Esophagus muscularis mucosa (tissue), 4 donors: ENCODE measurements around the gene DNLZ. TPM values are rescaled to one million over a fixed set of nuclear protein-coding genes. Genes with fewer than 3 reads are reported as not detected.

Experiments
- DNase-seq: peaks from one replicate; pipeline ENCODE4 v3.0.0-alpha.2; 2017; ENCODE audit errors: extremely low spot score
- H3K27ac ChIP-seq, 4 donors: fragments of 200-600 bp; sonication (generic); replicated peaks in 1 of 4; 1 replicate in 3 of 4; 2 replicates in 1 of 4; pipeline ENCODE4 v1.5.1; 2016 to 2019; ENCODE audit warnings: mild to moderate bottlenecking in 1 of 4
- H3K27me3 ChIP-seq, 4 donors: fragments of 200-600 bp; sonication (generic); one replicate each; pipeline versions ENCODE4 v1.5.1 to v1.6.0; 2016 to 2019
- H3K36me3 ChIP-seq, 4 donors: fragments of 200-600 bp; sonication (generic); one replicate each; pipeline ENCODE4 v1.5.1; 2016 to 2019
- H3K4me1 ChIP-seq, 4 donors: fragments of 200-600 bp; sonication (generic); one replicate each; pipeline ENCODE4 v1.5.1; 2016 to 2019
- H3K4me3 ChIP-seq, 4 donors: fragments of 200-600 bp; sonication (generic); 1 replicate in 2 of 4; 2 replicates in 2 of 4; pipeline ENCODE4 v1.5.1; 2016 to 2019; ENCODE audit warnings: mild to moderate bottlenecking in 4 of 4, moderate library complexity in 1 of 4
- H3K9me3 ChIP-seq, 4 donors: fragments of 200-600 bp; sonication (generic); 1 replicate in 3 of 4; 2 replicates in 1 of 4; pipeline ENCODE4 v1.5.1; 2016 to 2019
- EP300 ChIP-seq: sonication (generic); formaldehyde crosslinking; IDR thresholded peaks from one replicate; pipeline ENCODE4 v1.6.1; 2017; ENCODE audit warnings: antibody characterized with exemption
- POLR2A ChIP-seq: fragments of 450-650 bp; IDR thresholded peaks from one replicate; pipeline ENCODE4 v1.6.1; 2017; ENCODE audit warnings: antibody characterized with exemption, moderate library complexity, mild to moderate bottlenecking, low read depth
- POLR2AphosphoS5 ChIP-seq, 2 donors: sonication (generic); formaldehyde crosslinking; IDR thresholded peaks; one replicate each; pipeline ENCODE4 v1.6.1; 2017; ENCODE audit warnings: antibody characterized with exemption in 2 of 2
- WGBS: methylation state at CpG from one replicate; pipeline ENCODE4 v1.1.5; 2018; 5-methylcytosine and 5-hydroxymethylcytosine counted together
- intact Hi-C: fragments of 100-400 bp; cut with DNase I; formaldehyde crosslinking; loops from one replicate; pipeline ENCODE4 v1.15.1; 2023
- total RNA-seq, 4 donors: library from RNA; depleted of rRNA; stranded (reverse); fragments of >200 nt; gene quantifications; one replicate each; pipeline versions ENCODE4 v1.1.0 to v1.2.1, GENCODE V29; 2016
- TF ChIP-seq, protein P1 (sequence below), 3 experiments: fragments of 200-600 bp in 2 of 3; fragments of 450-650 bp in 1 of 3; sonication (generic) in 2 of 3; IDR thresholded peaks; one replicate each; pipeline ENCODE4 v1.5.1; 2017 to 2019; ENCODE audit warnings: antibody characterized with exemption in 3 of 3, mild to moderate bottlenecking in 2 of 3, moderate library complexity in 1 of 3

DNLZ gene
- total RNA-seq, 4 donors from 2014 or later: 29.5 to 41.3 (median 35.8) TPM

DNA sequence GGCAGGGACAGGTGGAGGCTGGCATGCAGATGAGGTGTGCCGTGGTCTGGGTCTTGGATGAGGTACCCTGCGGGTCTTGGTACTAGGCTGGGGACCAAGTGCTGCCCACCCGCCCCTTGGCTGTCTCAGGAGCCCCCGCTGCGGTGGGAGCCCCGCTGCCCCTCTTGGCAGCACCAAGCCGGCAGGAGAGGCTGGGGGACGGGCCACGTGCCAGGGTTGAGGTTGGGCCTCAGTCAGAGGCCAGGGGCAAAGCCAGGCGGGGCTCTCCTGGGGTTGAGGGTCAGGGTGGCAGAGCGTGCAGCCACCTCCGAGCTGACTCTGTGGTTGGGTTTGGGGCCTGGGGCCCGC lies 8.0 kb upstream of the DNLZ start:
- no peak for TF ChIP-seq EP300
- TF ChIP-seq, protein P1, sequence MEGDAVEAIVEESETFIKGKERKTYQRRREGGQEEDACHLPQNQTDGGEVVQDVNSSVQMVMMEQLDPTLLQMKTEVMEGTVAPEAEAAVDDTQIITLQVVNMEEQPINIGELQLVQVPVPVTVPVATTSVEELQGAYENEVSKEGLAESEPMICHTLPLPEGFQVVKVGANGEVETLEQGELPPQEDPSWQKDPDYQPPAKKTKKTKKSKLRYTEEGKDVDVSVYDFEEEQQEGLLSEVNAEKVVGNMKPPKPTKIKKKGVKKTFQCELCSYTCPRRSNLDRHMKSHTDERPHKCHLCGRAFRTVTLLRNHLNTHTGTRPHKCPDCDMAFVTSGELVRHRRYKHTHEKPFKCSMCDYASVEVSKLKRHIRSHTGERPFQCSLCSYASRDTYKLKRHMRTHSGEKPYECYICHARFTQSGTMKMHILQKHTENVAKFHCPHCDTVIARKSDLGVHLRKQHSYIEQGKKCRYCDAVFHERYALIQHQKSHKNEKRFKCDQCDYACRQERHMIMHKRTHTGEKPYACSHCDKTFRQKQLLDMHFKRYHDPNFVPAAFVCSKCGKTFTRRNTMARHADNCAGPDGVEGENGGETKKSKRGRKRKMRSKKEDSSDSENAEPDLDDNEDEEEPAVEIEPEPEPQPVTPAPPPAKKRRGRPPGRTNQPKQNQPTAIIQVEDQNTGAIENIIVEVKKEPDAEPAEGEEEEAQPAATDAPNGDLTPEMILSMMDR (IDR thresholded peaks at IDR 0.05): no peak
- no peak for TF ChIP-seq POLR2A
- TF ChIP-seq POLR2AphosphoS5 (IDR thresholded peaks at IDR 0.05): no peak
- no peak overlapping the region for H3K27ac ChIP-seq
- no peak for DNase-seq
- H3K36me3 ChIP-seq: peaks cover 0 to 11% (median 0%) of the 10 kb centered on the region in 4 donors
- H3K4me1 ChIP-seq: peaks cover 0 to 10% (median 6%) of the 10 kb centered on the region in 4 donors
- intact Hi-C loops: no loop called here
- 71% methylated on average over 3 of the region's 13 CpGs for WGBS
- no peaks in the 10 kb centered on the region for H3K9me3 ChIP-seq
- no peak overlapping the region for H3K4me3 ChIP-seq
- peaks cover 0 to 6% (median 0%) of the 10 kb centered on the region in 4 donors for H3K27me3 ChIP-seq

DNA sequence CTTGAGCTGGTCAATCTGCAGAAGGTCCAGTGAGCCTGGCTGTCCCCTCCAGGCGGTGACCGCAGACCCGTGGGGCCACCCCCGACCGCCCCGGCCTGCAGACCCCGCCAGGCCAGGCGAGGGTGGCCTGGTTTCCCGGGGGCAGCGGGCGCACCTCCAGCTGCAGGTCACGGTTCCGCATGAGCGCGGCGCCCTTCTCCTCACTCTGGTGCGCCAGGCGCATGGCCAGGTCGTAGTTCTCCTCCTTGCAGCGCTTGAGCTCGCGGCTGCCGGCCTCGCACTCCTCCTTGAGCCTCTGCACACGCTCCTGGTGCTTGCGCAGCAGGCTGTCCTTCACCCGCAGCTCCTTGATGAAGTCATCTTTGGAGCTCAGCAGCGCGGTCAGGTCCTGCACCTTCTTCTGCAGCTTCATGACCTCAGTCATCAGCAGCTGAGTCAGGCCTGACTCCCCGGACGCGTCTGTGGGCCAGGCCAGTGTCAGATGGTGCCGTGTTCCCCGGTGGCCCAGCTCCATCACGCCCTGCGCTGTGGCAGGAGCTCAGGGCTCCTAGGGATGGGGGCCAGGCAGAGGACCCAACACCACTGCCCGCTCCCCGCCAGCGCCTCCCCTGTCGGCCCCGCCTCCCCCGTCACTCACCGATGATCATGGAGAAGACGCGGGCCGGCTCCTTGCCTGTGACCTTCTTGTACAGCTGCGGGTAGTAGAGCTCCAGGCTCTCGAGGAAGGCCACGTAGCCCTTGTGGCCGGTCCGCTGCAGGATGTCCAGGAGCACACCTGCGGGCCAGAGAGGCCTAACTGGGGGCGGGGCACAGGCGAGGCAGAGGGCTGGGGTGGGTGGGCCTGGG lies 7.4 kb upstream of the DNLZ start:
- Histone ChIP-seq H3K36me3 (peaks cover 0 to 9% (median 0%) of the 10 kb centered on the region in 4 donors), H3K4me3 (no peak overlapping the region), H3K27ac (no peak overlapping the region), H3K27me3 (peaks cover 0 to 8% (median 0%) of the 10 kb centered on the region in 4 donors), H3K4me1 (peaks cover 0 to 10% (median 6%) of the 10 kb centered on the region in 4 donors), H3K9me3 (no peaks in the 10 kb centered on the region)
- intact Hi-C loops: no loop called here
- TF ChIP-seq POLR2A (no peak), EP300 (no peak)
- TF ChIP-seq, protein P1 (IDR thresholded peaks at IDR 0.05): no peak
- no peak for DNase-seq
- 94% methylated on average over 36 of the region's 54 CpGs for WGBS

DNA sequence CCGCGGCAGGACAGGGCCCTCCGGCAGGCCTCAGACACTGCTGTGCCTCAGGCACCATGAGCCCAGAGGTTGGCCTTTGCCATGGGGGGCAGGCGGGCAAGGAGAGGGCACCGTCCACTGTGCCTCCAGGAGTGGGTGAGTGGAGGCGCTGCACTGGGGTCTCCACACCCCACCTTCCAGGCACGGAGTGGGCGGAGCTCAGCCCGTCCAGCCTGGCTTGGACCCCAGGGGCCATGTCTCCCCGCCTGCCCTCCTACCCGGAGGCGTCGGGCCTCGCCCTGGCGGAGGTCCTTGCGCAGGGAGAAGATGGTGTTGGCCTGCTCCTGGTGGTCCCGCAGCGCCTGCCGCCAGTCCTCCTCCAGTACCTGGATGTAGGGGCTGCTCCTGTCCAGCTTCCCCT lies 6.5 kb upstream of the DNLZ start:
- H3K27me3 ChIP-seq: peaks cover 0 to 16% (median 0%) of the 10 kb centered on the region in 4 donors
- no peak overlapping the region for H3K27ac ChIP-seq
- no peaks in the 10 kb centered on the region for H3K9me3 ChIP-seq
- peaks cover 0 to 10% (median 6%) of the 10 kb centered on the region in 4 donors for H3K4me1 ChIP-seq
- 80% methylated on average over 1 of the region's 19 CpGs for WGBS
- TF ChIP-seq POLR2AphosphoS5 (IDR thresholded peaks at IDR 0.05): no peak
- no peak for TF ChIP-seq EP300
- TF ChIP-seq, protein P1 (IDR thresholded peaks at IDR 0.05): no peak
- TF ChIP-seq POLR2A: no peak
- intact Hi-C loops: no loop called here
- DNase-seq: no peak
- H3K4me3 ChIP-seq: no peak overlapping the region
- peaks cover 0 to under 1% (median 0%) of the 10 kb centered on the region in 4 donors for H3K36me3 ChIP-seq

DNA sequence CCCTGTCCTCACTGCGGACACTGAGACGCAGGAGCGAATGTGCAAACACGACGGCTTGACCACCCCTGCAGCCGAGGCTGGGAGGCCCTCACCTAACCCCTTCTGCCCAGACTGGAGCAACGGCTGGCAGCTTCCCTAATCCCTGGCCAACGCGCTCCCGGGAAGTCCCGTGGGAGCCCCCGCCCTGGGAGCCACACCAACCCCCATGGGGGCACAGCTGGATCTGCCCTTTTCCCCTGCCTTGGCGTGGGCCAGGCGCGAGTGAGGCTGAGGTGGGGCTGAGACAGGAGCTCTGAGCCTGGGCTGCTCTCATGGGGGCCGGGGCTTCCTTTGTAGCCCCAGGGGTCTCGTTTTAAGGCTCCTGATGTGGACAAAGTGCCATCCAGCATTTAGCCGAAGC lies 4.6 kb upstream of the DNLZ start:
- Histone ChIP-seq H3K27ac (no peak overlapping the region), H3K27me3 (peaks cover 0 to 28% (median 0%) of the 10 kb centered on the region in 4 donors), H3K9me3 (no peaks in the 10 kb centered on the region), H3K4me3 (no peak overlapping the region), H3K4me1 (peaks cover 9 to 21% (median 15%) of the 10 kb centered on the region in 4 donors), H3K36me3 (no peaks in the 10 kb centered on the region)
- WGBS: 85% methylated on average over 10 of the region's 18 CpGs
- intact Hi-C loops: no loop called here
- no peak for DNase-seq
- TF ChIP-seq POLR2AphosphoS5 (IDR thresholded peaks at IDR 0.05) (no peak), POLR2A (no peak), EP300 (no peak)
- TF ChIP-seq, protein P1 (IDR thresholded peaks at IDR 0.05): no peak
